Pancreas (tissue), 10 donors: ENCODE measurements around the gene PIGT. TPM values are rescaled to one million over a fixed set of nuclear protein-coding genes. Genes with fewer than 3 reads are reported as not detected.

ENCODE experiments used
- ATAC-seq, 4 donors: fragments of 200-7000 bp; cut with Tn5 transposase; one replicate each; pipeline versions ENCODE4 v1.8.0 to v1.9.1; 2020; ENCODE audit warnings: mild to moderate bottlenecking in 4 of 4, moderate library complexity in 4 of 4
- DNase-seq, 6 donors: peaks; one replicate each; pipeline ENCODE4 v3.0.0-alpha.2; 2020
- FAIRE-seq: peaks from 2 replicates; lab custom pipeline; 2012; peaks lifted over from hg19 to GRCh38; lab: Jason Lieb, UNC
- H3K27ac ChIP-seq, 4 donors: fragments of 200-600 bp; sonication (generic); 1 replicate in 3 of 4; 2 replicates in 1 of 4; pipeline versions ENCODE4 v1.5.0 to v1.8.0; 2020
- H3K27me3 ChIP-seq, 4 donors: fragments of 200-600 bp; one replicate each; pipeline ENCODE4 v1.8.0; 2021
- H3K36me3 ChIP-seq, 3 donors: fragments of 200-600 bp; sonication (generic) in 1 of 3; one replicate each; pipeline versions ENCODE4 v1.5.0 to v1.8.0; 2020 to 2021
- H3K4me1 ChIP-seq, 3 donors: fragments of 200-600 bp; one replicate each; pipeline ENCODE4 v1.8.0; 2021
- H3K4me3 ChIP-seq, 4 donors: fragments of 200-600 bp; sonication (generic) in 2 of 4; one replicate each; pipeline versions ENCODE4 v1.5.0 to v1.8.0; 2020 to 2021
- H3K9me3 ChIP-seq, 4 donors: fragments of 200-600 bp; one replicate each; pipeline ENCODE4 v1.8.0; 2021
- CTCF ChIP-seq, 4 donors: fragments of 200-600 bp; sonication (generic) in 3 of 4; IDR thresholded peaks; one replicate each; pipeline versions ENCODE4 v1.5.0 to v1.8.0; 2021; ENCODE audit warnings: antibody characterized with exemption in 4 of 4
- WGBS, 2 donors: extraction: QIAGEN DNeasy Blood & Tissue Kit; methylation state at CpG; one replicate each; pipeline ENCODE4 v1.1.7; 2013; 5-methylcytosine and 5-hydroxymethylcytosine counted together
- intact Hi-C, 3 donors: fragments of 100-400 bp; cut with DNase I; formaldehyde crosslinking; loops; one replicate each; pipeline versions ENCODE4 v1.11.1 to v1.14.2; 2022
- polyA plus RNA-seq, 2 donors: library from polyadenylated mRNA; stranded (reverse); fragments of 200-250 nt; gene quantifications; one replicate each; pipeline ENCODE4 v1.2.3, GENCODE V29; 2013
- total RNA-seq, 6 donors: library from RNA; stranded (reverse); fragmentation: NEBNext Ultra II Directional in 4 of 6; extraction: Animal tissue kit (Norgen Biotek cat#: 25700) in 4 of 6; gene quantifications; one replicate each; pipeline versions ENCODE4 v1.2.1 to v1.2.4, GENCODE V29; 2021 to 2023
- donor health status: healthy with polysubstance abuse.
- donor health status: DM: no; HTN: no; CAD: no; lungs with moderate emphysema.
- donor health status: DM: no; HTN: no; CAD: no.
- donor health status: control.
- donor health status: control.
- donor health status: Bipolar disorder and iron deficiency.
- donor health status: DM: yes; HTN: yes; CAD: no.
- donor health status: DM: no; HTN: no; CAD: no.
- donor health status: DM: no; HTN: no; CAD: no.
- donor health status: DM: yes; HTN: yes; CAD: no.

PIGT gene
- total and polyA plus RNA-seq, 8 donors: 35.3 to 69.1 (median 52.7) TPM

- no peak for TF ChIP-seq CTCF (IDR thresholded peaks at IDR 0.05)
- peak overlapping the region in 2 of 4 donors; percentile 79 to 83 for H3K27ac ChIP-seq
- peaks cover 7 to 33% (median 29%) of the 10 kb centered on the region in 3 donors for H3K36me3 ChIP-seq
- H3K4me1 ChIP-seq: peaks cover 10 to 26% (median 15%) of the 10 kb centered on the region in 3 donors
- intact Hi-C loops: no loop called here
- H3K4me3 ChIP-seq: no peak overlapping the region
- no peak for FAIRE-seq
- WGBS, 2 donors: 92 to 95% methylated on average over 8 of the region's 8 CpGs
- ATAC-seq: no peak
- no peaks in the 10 kb centered on the region for H3K27me3 ChIP-seq
- no peaks in the 10 kb centered on the region for H3K9me3 ChIP-seq
- DNase-seq: peak in 1 of 6 donors; percentile 49
Measured at GRCh38 chr20:45420125-45420524, 4.2 kb downstream of the PIGT start.

GRCh38 chr20:45423700-45424099 lies 7.8 kb downstream of the PIGT start:
- intact Hi-C loops: no loop called here
- Histone ChIP-seq H3K27me3 (no peaks in the 10 kb centered on the region), H3K4me3 (no peak overlapping the region), H3K4me1 (peaks cover 5 to 14% (median 7%) of the 10 kb centered on the region in 3 donors), H3K27ac (no peak overlapping the region), H3K9me3 (no peaks in the 10 kb centered on the region), H3K36me3 (peaks cover 7 to 39% (median 29%) of the 10 kb centered on the region in 3 donors)
- FAIRE-seq (no peak), DNase-seq (no peak), ATAC-seq (no peak)
- no peak for TF ChIP-seq CTCF (IDR thresholded peaks at IDR 0.05)
- WGBS, 2 donors: 98% methylated on average over 2 of the region's 2 CpGs

- ATAC-seq (no peak), DNase-seq (no peak), FAIRE-seq (no peak)
- WGBS, 2 donors: 96% methylated on average over 17 of the region's 17 CpGs
- TF ChIP-seq CTCF (IDR thresholded peaks at IDR 0.05): no peak
- H3K4me3 ChIP-seq: no peak overlapping the region
- H3K9me3 ChIP-seq: no peaks in the 10 kb centered on the region
- H3K4me1 ChIP-seq: no peaks in the 10 kb centered on the region
- peaks cover 5 to 31% (median 25%) of the 10 kb centered on the region in 3 donors for H3K36me3 ChIP-seq
- no peaks in the 10 kb centered on the region for H3K27me3 ChIP-seq
- intact Hi-C loops: no loop called here
- H3K27ac ChIP-seq: no peak overlapping the region
Measured at GRCh38 chr20:45425561-45425960, 9.6 kb downstream of the PIGT start.

- no peak for FAIRE-seq
- Histone ChIP-seq H3K4me3 (no peak overlapping the region), H3K4me1 (no peaks in the 10 kb centered on the region), H3K36me3 (peaks cover 0 to 22% (median 18%) of the 10 kb centered on the region in 3 donors), H3K27ac (no peak overlapping the region), H3K27me3 (no peaks in the 10 kb centered on the region), H3K9me3 (no peaks in the 10 kb centered on the region)
- intact Hi-C loops: no loop called here
- 88 to 89% methylated on average over 5 of the region's 5 CpGs for WGBS, 2 donors
- TF ChIP-seq CTCF (IDR thresholded peaks at IDR 0.05): no peak
- DNase-seq: no peak
- peak in 1 of 4 donors; percentile 27 for ATAC-seq
Measured at GRCh38 chr20:45426320-45427016, 10.5 kb downstream of the PIGT start.
